HG02970 (cell line): Measurements from ENCODE around the gene SHISAL2A.

Experiments used
- ATAC-seq: cut with Tn5 transposase; IDR thresholded peaks from one replicate; pipeline ENCODE4 v1.9.1; 2021; ENCODE audit warnings: mild to moderate bottlenecking, moderate library complexity, moderate number of reproducible peaks; ENCODE audit not compliant: unreplicated experiment, low FRiP score

SHISAL2A gene

GRCh38 chr1:52615489-52616042 lies 17.4 kb upstream of the SHISAL2A start:
- ATAC-seq: no peak

GRCh38 chr1:52621950-52622349 lies 11.0 kb upstream of the SHISAL2A start:
- ATAC-seq: no peak

- ATAC-seq: no peak
Observed at GRCh38 chr1:52623812-52624211, 9.2 kb upstream of the SHISAL2A start.

GRCh38 chr1:52627028-52627427 lies 5.9 kb upstream of the SHISAL2A start:
- no peak for ATAC-seq

- no peak for ATAC-seq
Observed at GRCh38 chr1:52628614-52629324, 4.2 kb upstream of the SHISAL2A start.

- ATAC-seq: no peak
Observed at GRCh38 chr1:52629325-52629643, 3.7 kb upstream of the SHISAL2A start.

- no peak for ATAC-seq
Observed at GRCh38 chr1:52629667-52630066, 3.3 kb upstream of the SHISAL2A start.

GRCh38 chr1:52631759-52632331 lies 1.1 kb upstream of the SHISAL2A start:
- no peak for ATAC-seq

- no peak for ATAC-seq
Observed at GRCh38 chr1:52633291-52633754, 355 bp downstream of the SHISAL2A start.

- ATAC-seq: no peak
Observed at GRCh38 chr1:52634111-52634510, 1.1 kb downstream of the SHISAL2A start.

GRCh38 chr1:52635321-52636089 lies 2.5 kb downstream of the SHISAL2A start:
- ATAC-seq: no peak

- peak; percentile 60 for ATAC-seq
Observed at GRCh38 chr1:52636721-52637695, 4.0 kb downstream of the SHISAL2A start.

GRCh38 chr1:52637946-52638345 lies 5.0 kb downstream of the SHISAL2A start:
- no peak for ATAC-seq

GRCh38 chr1:52640697-52641096 lies 7.7 kb downstream of the SHISAL2A start:
- no peak for ATAC-seq

GRCh38 chr1:52641307-52641706 lies 8.3 kb downstream of the SHISAL2A start:
- ATAC-seq: no peak

GRCh38 chr1:52645261-52645660 lies 12.3 kb downstream of the SHISAL2A start:
- ATAC-seq: no peak

GRCh38 chr1:52651904-52652303 lies 18.9 kb downstream of the SHISAL2A start:
- no peak for ATAC-seq

GRCh38 chr1:52653207-52653849 lies 20.4 kb downstream of the SHISAL2A start:
- ATAC-seq: no peak

- ATAC-seq: no peak
Observed at GRCh38 chr1:52654063-52654462, 21.1 kb downstream of the SHISAL2A start.

- no peak for ATAC-seq
Observed at GRCh38 chr1:52657702-52658101, 24.7 kb downstream of the SHISAL2A start.
